Dermis microvascular lymphatic vessel endothelial cell (primary cell): ENCODE data around the gene NCF2. TPM values are rescaled to one million over a fixed set of nuclear protein-coding genes. Genes with fewer than 3 reads are reported as not detected.
"Not testable (repeated sequence)": the region's sequence is repeated elsewhere in the genome, so short reads cannot be mapped to it uniquely, and the experiment has no call there.

Source experiments
- DNase-seq, 2 donors: peaks; one replicate each; pipeline versions ENCODE4 v3.0.0 to v3.0.0-alpha.2; 2010; ENCODE audit warnings: low read depth in 2 of 2
- total RNA-seq: library from RNA; depleted of rRNA; stranded (reverse); fragments of >200 nt; gene quantifications from 2 replicates; pipeline ENCODE4 v1.2.1, GENCODE V29; 2014

Gene NCF2
- not detected in 2 replicates for total RNA-seq

DNA sequence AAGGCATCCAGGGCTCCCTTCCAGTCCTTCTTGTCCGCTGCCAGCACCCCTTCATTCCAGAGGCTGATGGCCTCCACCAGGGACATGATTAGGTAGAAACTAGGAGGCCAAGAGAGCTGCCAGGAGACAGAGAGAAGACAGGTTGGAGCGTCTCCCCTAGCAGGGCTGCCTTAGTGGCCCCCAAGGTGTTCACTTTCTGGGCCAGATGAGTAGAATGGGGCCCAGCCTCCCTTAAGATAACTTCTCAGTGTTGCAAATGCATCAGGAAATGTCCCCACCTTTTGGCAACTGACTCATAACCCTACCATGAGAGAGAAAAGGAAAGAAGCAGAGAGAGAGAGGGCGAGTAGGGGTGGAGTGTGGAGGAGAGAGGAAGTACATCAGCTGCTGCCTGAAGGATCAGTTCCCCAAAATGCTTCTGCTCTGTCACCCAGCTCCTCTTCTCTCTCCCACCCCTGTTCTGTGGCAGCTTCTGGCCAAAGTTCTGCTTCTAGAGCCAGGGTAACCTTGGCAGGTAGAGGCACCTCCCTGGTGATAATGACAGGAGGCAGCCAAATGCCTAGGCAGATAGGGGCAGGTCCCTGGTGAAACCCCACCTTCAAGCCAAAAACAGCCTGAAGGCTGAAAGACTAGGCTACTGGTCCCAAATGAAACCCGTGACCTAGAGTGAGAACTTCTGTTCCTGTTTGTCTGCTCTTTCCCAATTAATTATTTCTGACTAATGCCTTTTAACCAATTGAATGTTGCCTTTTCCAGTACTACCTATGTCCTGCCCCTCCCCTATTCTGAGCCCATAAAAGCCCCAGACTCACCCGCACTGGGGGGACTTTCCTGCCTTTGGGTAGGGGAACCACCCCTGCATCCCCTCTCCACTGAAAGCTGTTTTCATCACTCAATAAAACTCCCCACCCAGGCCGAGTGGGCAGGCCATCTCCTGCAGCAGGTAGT, at the start of gene NCF2:
TSS of gene NCF2 (minus strand) at position 216 of the 948 bp plus-strand sequence. CDS start at position 86, 130 bp downstream.
- no peak for DNase-seq

DNA sequence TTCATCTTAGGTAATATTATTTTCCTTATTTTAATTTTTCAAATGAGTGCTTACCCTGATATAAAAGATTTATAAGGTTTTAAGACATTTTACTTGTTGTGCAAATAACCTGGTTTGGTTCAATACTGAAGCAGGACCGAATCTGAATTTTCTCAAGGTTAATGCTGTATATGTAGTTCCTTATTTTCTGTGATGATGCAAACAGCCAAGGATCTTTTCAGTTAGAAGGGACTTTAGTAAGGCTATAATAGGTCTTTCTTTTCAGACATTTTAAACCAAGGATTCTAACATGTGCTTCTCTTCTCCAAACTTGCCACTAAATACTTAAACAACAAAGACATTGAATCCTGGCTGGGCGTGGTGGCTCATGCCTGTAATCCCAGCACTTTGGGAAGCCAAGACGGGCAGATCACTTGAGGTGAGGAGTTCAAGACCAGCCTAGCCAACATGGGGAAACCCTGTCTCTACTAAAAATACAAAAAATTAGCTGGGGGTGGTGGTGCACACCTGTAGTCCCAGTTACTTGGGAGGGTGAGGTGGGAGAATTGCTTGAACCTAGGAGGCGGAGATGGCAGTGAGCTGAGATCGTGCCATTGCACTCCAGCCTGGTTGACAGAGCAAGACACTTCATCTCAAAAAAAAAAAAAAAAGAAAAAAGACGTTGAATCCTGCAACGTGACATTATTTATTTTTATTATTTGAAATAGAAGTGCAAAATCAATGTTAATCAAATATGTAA, 48.6 kb upstream of the NCF2 start:
- DNase-seq: no peak

GRCh38 chr1:183636783-183637182, 46.5 kb upstream of the NCF2 start:
- DNase-seq: no peak

- no peak for DNase-seq
These were observed 46.0 kb upstream of the NCF2 start for GRCh38 chr1:183636334-183636682.

DNA sequence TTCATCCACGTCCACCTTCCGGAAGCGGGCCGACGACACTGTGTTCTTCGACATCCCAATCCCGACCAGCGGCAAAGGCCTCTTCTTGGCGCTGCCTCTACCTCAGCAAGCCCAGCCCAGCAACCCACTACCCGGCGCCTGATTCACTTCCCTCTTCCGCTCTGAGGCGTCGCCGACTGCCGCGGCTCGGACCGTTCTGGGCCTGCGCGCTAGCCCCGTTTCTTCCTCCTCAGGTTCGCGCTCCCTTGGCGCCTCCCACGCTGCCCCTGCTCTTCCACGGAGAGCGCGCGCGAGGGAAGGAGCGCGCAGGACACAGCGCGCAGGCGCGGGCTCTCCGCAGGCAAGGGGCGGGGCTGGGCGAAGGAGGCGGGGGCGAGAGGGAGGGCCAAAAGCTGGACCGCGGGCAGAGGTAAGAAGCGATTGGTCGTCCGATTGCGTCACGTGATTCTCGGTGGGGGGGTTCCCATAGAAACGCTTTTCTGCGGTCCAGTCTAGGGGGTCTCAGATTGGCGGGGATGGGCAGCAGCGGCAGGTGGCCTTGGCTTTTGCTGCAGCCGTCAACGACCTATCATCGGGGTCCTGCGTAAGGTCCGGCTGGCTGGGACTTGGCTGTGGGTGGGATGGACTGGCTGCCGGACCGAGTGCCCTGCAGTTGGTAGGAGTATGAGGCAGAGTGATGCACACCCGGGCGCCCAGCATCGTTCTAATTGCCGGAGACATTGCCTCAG, 45.5 kb upstream of the NCF2 start, which contains the start of gene ARPC5:
TSS of gene ARPC5 (minus strand) at position 178 of the 728 bp plus-strand sequence. CDS start at position 54, 124 bp downstream.
- peak; percentile 93 to 99 for DNase-seq

DNA sequence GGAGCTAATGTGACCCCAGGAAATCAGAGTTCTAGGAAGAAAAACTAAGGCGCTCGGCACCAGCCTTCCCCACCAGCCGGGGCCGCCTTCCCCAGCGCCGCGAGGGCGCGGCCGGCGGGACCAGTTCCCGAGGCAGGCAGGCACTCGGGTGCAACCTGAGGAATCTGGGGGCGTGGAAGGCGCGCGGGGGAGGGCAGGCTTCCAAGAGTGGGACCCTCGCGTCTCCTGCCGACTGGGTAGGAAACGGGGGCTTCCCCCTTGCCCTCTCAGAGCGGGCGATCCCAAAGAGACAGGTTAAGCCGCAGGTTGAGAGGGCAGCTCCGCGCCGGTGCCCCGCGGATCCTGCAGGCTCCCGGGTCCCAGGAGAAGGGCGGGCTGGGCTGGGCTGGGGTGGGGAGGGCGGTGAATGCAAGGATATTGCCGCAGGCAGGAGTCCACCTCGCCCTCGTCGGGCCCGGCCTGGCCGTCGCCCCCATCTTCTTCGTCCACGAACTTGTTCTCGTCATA, 44.9 kb upstream of the NCF2 start:
- peak in 1 of 2 donors; percentile 29 for DNase-seq

GRCh38 chr1:183634429-183635065, 44.3 kb upstream of the NCF2 start:
- DNase-seq: no peak

DNA sequence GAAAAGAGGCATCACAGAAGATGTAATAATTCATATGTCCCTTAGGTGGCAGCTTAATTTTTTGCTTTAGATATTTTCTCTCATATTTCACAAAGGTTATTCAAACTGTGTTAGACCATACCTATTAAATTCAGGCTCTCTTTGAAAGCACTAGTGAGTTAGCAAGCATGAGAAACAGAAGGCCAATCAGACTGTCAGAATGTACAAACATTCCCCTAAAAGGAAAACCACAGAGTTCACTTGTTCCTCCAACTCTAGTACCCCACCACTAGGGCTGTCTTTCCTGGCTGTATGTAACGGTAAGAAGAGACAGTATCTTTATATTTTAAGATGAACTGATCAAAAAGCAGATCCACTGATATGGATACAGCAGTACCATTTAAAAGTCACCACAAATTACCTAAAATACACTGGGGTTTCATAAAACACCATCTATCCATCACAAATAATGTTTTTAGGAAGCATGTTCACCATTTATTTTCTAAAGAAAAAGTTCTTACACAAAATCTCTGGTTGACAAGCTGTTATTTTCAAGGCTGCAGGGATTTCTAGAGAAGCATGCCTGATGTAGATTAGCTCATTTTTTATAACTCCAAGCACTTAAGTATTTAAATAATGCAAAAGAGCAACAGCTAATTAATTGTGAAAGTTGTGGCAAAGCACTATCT, 43.6 kb upstream of the NCF2 start:
- DNase-seq: peak; percentile 74 to 86

DNA sequence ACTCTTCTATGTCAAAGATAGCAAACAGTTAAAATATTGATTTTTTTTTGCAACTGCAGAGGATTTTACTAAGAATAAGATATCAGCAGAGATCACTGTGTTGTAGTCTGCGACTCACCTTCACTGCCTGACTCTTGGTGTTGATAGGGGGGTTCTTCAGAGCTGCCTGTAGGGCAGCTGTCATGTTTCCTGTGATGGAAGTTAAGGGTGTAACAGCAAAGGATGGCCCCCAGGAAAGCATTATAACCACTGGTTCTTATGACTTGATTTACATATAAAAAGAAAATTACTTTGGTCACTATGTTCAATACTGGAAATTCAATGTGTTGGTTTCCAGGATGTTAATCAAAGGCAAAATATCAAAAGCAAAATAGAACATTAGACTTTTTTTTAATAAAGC, 42.7 kb upstream of the NCF2 start:
- no peak for DNase-seq

DNA sequence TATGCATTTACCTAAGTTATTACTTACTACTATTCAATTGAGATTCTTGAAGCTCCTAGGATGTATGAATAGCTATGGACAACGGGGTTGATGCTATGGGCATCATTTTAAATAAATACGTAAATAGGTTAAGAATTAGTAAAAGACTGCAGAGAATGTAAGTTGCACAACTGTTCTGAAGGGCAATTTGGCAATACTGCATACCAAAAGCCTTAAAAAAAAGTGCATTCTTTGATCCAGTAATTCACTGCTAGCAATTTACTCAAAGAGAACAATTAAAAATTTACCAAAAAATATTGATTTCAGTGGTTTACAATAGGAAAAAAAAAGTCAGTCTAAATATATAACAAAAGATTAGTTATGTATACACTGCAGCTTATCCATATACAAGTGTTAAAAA, 41.9 kb upstream of the NCF2 start:
- DNase-seq: no peak

DNA sequence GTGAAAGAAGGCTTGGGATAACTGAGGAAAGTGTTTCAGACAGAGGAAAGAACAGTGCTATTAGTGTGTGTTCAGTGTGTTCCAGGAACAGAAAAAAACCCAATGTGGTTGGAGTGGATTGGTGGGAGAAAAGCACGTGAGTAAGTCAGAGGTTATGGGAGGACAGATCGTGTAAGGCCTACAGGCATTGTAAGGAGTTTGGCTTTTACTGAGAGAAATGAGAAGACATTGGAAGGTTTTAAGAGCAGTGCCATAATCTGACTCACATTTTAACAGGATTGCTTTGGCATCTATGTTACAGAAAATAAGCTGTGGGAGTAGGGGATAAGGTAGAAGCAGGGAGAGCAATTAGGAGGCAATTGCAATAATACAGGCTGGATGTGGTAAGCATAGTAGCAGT, 40.5 kb upstream of the NCF2 start:
- no peak for DNase-seq

- DNase-seq: no peak
These were observed 38.3 kb upstream of the NCF2 start for GRCh38 chr1:183628537-183628936.

- not testable (repeated sequence) for DNase-seq
These were observed 36.0 kb upstream of the NCF2 start for GRCh38 chr1:183626236-183626635.

DNA sequence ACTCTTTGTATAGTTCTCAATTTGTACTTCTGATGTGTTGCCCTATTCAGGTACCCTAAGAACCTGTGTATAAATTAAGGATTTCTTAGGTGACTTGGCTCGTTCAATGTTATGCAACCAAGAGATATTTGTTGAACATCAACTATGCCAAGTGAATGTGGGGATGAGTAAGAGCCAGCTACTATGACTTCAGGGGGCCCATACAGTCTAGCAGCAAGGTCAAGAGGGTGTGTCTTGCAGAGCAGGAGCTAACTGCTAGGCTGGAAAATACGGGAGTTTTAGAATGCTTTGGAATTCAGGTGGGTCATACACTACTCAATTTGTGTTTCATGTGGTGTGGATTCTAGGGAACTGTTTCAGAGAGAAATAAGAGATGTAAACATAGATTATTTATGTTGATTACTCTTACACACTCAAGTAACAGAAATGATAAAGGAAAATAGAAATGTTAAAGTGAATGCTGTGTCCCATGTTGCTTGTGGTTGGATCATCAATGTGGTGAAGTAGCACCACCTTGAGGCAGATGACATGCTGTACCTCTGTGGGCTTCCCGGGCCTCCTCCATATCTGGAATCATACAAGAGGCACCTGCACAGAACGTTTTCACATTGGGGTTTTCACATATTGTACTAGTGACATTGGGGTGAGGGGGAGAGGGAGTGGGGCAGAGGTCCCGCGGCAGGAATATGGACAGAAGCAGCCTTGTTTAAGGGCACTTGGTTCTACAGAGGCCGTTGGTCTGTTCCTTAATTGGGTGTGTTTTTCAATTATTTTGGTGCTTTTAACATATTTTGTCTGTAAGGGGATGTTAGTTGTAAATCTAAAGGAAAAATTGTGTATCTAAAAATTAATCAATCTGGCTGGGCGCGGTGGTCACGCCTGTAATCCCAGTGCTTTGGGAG, 32.9 kb upstream of the NCF2 start:
- DNase-seq: peak; percentile 65 to 67

DNA sequence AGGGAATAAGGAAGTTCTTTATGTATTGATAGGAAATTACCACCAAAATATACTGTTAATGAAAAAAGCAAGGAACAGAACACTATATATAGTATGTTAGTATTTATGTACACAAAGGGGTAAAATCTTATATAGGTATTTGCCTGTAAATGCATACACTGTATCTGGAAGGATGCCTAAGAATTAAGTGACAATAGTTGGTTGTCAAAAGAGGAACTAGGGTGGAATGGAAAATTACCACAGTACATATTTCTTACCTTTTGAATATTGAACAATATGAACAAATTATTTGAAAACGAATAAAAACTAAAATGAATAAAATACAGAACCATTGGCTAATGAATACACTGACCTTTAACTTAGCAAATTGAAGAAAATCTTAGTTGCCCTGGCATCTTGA, 31.8 kb upstream of the NCF2 start:
- no peak for DNase-seq

DNA sequence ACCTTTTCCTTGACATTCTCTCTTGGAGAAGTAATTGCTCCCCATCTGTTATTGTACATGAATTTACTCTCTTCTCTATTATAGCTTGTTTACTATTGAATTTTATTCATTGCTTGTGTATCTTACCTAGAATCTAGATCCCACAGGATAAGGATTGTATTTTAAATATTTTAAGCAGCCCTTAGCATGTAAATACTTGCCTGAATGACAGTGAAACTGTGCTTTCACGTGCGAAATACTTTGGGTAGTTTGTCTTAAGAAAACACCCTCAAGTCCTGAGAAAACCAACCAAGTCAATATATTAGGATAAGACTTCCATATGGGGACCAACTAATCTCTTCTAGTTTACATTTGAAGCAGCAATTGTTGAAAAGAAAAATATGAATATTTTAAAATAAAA, 30.1 kb upstream of the NCF2 start:
- no peak for DNase-seq

- DNase-seq: no peak
These were observed 29.5 kb upstream of the NCF2 start for GRCh38 chr1:183619781-183620180.

GRCh38 chr1:183618202-183618601, 27.9 kb upstream of the NCF2 start:
- not testable (repeated sequence) for DNase-seq

DNA sequence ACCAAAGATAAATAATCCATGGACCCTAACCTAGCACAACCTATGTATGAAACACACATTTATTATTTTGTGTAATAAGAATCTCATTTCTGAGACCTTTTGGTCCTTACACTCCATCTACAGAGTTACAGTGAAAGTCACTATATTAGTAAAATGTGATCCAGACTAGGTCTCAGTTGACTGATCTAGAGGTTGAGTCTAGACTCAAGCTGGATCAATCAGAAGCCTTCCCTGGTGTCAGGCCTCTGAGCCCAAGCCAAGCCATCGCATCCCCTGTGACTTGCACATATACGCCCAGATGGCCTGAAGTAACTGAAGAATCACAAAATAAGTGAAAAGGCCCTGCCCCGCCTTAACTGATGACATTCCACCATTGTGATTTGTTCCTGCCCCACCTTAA, 22.7 kb upstream of the NCF2 start:
- DNase-seq: not testable (repeated sequence)

DNA sequence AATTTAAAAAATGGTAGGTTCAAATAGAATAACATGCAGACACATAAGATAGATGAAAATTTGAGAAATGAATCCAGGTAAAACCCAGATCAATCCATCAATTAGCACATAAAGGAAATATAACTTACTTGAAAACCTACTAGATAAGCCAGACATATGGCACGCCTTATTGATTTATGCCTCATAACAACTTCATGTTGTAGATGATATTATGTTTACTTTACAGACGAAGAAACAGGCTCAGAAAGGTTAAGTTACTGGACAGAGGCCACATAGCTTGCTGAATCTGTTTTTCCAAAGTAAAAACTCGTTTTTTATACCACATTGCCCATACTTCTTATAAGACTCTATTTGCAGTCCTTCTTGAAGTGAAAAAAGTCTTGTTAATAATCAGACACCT, 22.1 kb upstream of the NCF2 start:
- no peak for DNase-seq
